SK-N-MC (cell line): Measurements from ENCODE around the gene PTPN7.
"Not testable (repeated sequence)": the region's sequence is repeated elsewhere in the genome, so short reads cannot be mapped to it uniquely, and the experiment has no call there.

Experiments
- DNase-seq: peaks from one replicate; pipeline ENCODE4 v3.0.0-alpha.2; 2011; ENCODE audit warnings: low read depth, low spot score
- H3K27ac ChIP-seq: fragments of 200-600 bp; sonication (generic); 2 replicates; pipeline ENCODE4 v1.5.1; 2016; ENCODE audit warnings: mixed run types
- H3K36me3 ChIP-seq: fragments of 200-600 bp; sonication (generic); 2 replicates; pipeline ENCODE4 v1.6.1; 2017; ENCODE audit warnings: antibody characterized with exemption, low read length, mixed read lengths; ENCODE audit not compliant: insufficient read depth
- H3K4me3 ChIP-seq: fragments of 200-600 bp; sonication (generic); 2 replicates; pipeline ENCODE4 v1.5.1; 2016
- H3K9ac ChIP-seq: fragments of 200-600 bp; sonication (generic); 2 replicates; pipeline ENCODE4 v1.8.0; 2017; ENCODE audit warnings: mixed run types, mixed read lengths; ENCODE audit not compliant: insufficient read length
- H3K9me3 ChIP-seq: fragments of 200-600 bp; sonication (generic); 2 replicates; pipeline ENCODE4 v1.6.1; 2017; ENCODE audit warnings: low read depth, mild to moderate bottlenecking, antibody characterized with exemption, low read length, moderate library complexity, mixed read lengths
- EZH2 ChIP-seq: fragments of 200-600 bp; sonication (generic); IDR thresholded peaks from one replicate; pipeline ENCODE4 v1.6.1; 2017; ENCODE audit warnings: antibody characterized with exemption
- FOXP2 ChIP-seq: optimal IDR thresholded peaks from 2 replicates; pipeline ENCODE3; 2011; ENCODE audit warnings: mild to moderate bottlenecking, moderate library complexity; ENCODE audit not compliant: insufficient read depth; ENCODE audit errors: extremely low read length, control extremely low read depth
- POLR2AphosphoS5 ChIP-seq: IDR thresholded peaks from 2 replicates; pipeline ENCODE4 v1.6.1; 2012; ENCODE audit warnings: mild to moderate bottlenecking, low read depth, low read length, borderline replicate concordance

PTPN7 gene

DNA sequence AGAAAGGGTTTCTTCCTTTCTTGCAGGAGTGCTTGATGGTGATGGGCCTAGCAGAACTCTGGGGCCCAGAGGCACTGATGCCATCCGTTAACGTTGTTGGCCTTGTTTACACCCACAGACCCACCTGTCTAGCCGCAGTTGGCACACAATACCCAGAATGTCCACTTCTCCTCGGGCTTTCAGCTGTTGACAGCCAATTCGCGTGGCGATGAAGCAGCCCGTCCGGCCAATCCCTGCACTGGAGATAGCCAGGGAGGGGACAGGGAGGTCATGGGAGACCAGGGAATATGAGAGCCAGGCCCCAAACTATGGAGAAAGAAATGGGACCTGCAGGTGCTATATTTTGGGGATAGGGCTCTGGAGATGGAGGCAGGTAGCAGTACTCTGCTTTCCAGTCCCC lies 10.2 kb downstream of the PTPN7 start:
- TF ChIP-seq POLR2AphosphoS5 (no peak), FOXP2 (no peak), EZH2 (no peak)
- Histone ChIP-seq H3K4me3 (no peak overlapping the region), H3K36me3 (no peaks in the 10 kb centered on the region), H3K9me3 (no peaks in the 10 kb centered on the region), H3K9ac (no peak overlapping the region), H3K27ac (no peak overlapping the region)
- DNase-seq: no peak

- Histone ChIP-seq H3K27ac (no peak overlapping the region), H3K9me3 (no peaks in the 10 kb centered on the region), H3K9ac (no peak overlapping the region), H3K36me3 (no peaks in the 10 kb centered on the region), H3K4me3 (no peak overlapping the region)
- TF ChIP-seq POLR2AphosphoS5 (no peak), EZH2 (no peak), FOXP2 (no peak)
- no peak for DNase-seq
These were observed 10.8 kb downstream of the PTPN7 start for GRCh38 chr1:202149566-202149965.

- H3K36me3 ChIP-seq: no peaks in the 10 kb centered on the region
- DNase-seq: no peak
- H3K9ac ChIP-seq: no peak overlapping the region
- H3K9me3 ChIP-seq: no peaks in the 10 kb centered on the region
- H3K4me3 ChIP-seq: no peak overlapping the region
- no peak for TF ChIP-seq POLR2AphosphoS5
- no peak for TF ChIP-seq EZH2
- TF ChIP-seq FOXP2: no peak
- no peak overlapping the region for H3K27ac ChIP-seq
These were observed 12.0 kb downstream of the PTPN7 start for GRCh38 chr1:202148391-202148790.

DNA sequence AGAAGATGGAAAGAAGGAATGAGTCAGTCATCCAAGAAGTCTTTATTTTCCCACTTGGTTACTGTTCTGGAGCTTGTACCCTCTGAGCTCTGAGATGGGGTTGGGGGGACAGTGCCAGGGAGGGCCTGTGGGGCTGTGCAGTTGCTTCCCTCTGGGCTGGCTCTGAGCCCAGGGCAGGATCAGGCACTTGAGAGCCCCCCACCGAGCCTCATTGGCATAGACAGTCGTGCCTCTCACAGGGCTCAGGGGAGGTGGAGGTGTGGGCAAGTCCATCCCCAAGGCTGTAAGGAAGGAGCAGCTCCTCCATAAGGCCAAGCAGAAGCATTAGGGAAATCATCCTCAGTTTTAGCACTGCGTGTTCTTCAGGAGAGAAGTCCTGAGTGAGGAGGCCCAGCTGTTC lies 13.4 kb downstream of the PTPN7 start:
- no peaks in the 10 kb centered on the region for H3K36me3 ChIP-seq
- H3K9ac ChIP-seq: no peak overlapping the region
- no peak for DNase-seq
- H3K9me3 ChIP-seq: no peaks in the 10 kb centered on the region
- TF ChIP-seq POLR2AphosphoS5 (no peak), FOXP2 (no peak)
- no peak overlapping the region for H3K27ac ChIP-seq
- no peak overlapping the region for H3K4me3 ChIP-seq

- Histone ChIP-seq H3K27ac (no peak overlapping the region), H3K4me3 (no peak overlapping the region), H3K9ac (no peak overlapping the region), H3K9me3 (no peaks in the 10 kb centered on the region), H3K36me3 (no peaks in the 10 kb centered on the region)
- no peak for TF ChIP-seq FOXP2
- TF ChIP-seq POLR2AphosphoS5: no peak
- no peak for TF ChIP-seq EZH2
- DNase-seq: no peak
These were observed 14.1 kb downstream of the PTPN7 start for GRCh38 chr1:202146279-202146678.

GRCh38 chr1:202145744-202146140 lies 14.7 kb downstream of the PTPN7 start:
- not testable (repeated sequence) for H3K9ac ChIP-seq, H3K27ac ChIP-seq

DNA sequence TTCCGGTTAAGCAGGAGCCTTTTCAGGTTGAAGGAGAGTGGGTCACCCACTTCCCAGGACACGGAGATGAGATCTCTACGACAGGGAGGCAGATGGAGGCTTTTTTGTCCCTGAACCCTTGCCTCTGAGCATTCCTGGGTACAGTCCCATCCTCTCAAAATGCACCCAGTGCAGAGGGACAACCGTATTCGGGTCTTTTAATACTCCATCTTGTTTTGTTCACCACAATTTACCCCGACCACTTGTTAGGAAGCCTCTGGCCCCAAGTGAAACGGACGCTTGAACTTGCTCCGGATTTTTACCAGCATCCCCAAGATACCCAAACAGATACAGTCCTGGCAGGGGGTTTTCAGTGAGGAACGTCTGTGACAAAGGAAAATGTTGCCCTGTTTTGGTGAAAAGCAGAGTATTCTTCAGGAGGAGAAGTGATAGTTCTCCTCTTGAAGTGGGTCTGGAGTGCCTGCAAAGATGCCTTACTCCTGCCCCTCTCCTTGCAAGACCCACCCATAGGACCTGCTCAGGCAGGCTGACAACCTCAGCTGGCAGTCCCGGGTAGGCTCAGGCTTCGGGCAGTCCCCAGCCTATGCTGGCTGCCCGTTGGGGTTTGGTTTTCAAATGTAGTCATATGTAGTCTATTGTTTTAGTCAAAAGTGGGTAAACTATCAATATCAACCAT lies 15.2 kb downstream of the PTPN7 start:
- Histone ChIP-seq H3K4me3 (peak overlapping the region; percentile 78), H3K9ac (peak overlapping the region; percentile 84), H3K27ac (no peak overlapping the region), H3K36me3 (no peaks in the 10 kb centered on the region), H3K9me3 (no peaks in the 10 kb centered on the region)
- DNase-seq: no peak
- no peak for TF ChIP-seq EZH2
- TF ChIP-seq FOXP2: no peak
- TF ChIP-seq POLR2AphosphoS5: no peak

More at GRCh38 chr1:202145744-202146140, 14.7 kb downstream of the PTPN7 start:
- H3K4me3 ChIP-seq, DNase-seq, H3K36me3 ChIP-seq, H3K9me3 ChIP-seq: not testable (repeated sequence)

- TF ChIP-seq EZH2: no peak
- peak; percentile 47; the same call in 1 of the 2 replicates for TF ChIP-seq POLR2AphosphoS5
- Histone ChIP-seq H3K4me3 (peak within 1 kb of the TSS; percentile 78), H3K27ac (no peak within 1 kb of the TSS), H3K9me3 (no peaks in the 10 kb centered on the region), H3K36me3 (no peaks in the 10 kb centered on the region), H3K9ac (peak within 1 kb of the TSS; percentile 84)
- DNase-seq: no peak
These were observed 15.9 kb downstream of the PTPN7 start, which contains the start of gene ARL8A for GRCh38 chr1:202144402-202145067. TSS of gene ARL8A (minus strand) at chr1:202144737. CDS start at chr1:202144572, 165 bp downstream.

GRCh38 chr1:202143768-202144401 lies 16.5 kb downstream of the PTPN7 start:
- no peak overlapping the region for H3K27ac ChIP-seq
- H3K9me3 ChIP-seq: no peaks in the 10 kb centered on the region
- no peak for DNase-seq

More at GRCh38 chr1:202143768-202144401, 16.5 kb downstream of the PTPN7 start:
- H3K4me3 ChIP-seq: peak overlapping the region; percentile 78
- TF ChIP-seq POLR2AphosphoS5: no peak; the same call in 1 of the 2 replicates
- no peak for TF ChIP-seq FOXP2
- TF ChIP-seq EZH2: no peak
- H3K9ac ChIP-seq: peak overlapping the region; percentile 84
- no peaks in the 10 kb centered on the region for H3K36me3 ChIP-seq
